IMR-90 (cell line): ENCODE results near the gene FAM83F. TPM values are rescaled to one million over a fixed set of nuclear protein-coding genes. Genes with fewer than 3 reads are reported as not detected.

Source experiments
- ATAC-seq: fragments of 200-7000 bp; cut with Tn5 transposase; 2 replicates; pipeline ENCODE4 v1.9.1; 2020; ENCODE audit warnings: low read depth, mild to moderate bottlenecking, moderate library complexity
- BruUV-seq: library from RNA; stranded (reverse); fragments of 400-500 nt; replicated peaks from 2 replicates; lab custom pipeline; 2021; lab: Mats Ljungman, UMichigan
- CTCF ChIA-PET: fragments of 300-600 bp; formaldehyde crosslinking; extraction: SDS; loops from one replicate; lab custom pipeline; 2021; ENCODE audit warnings: antibody characterized with exemption; lab: Yijun Ruan, JAX
- POLR2A ChIA-PET: fragments of 300-600 bp; sonication (Branson Sonifier 250); formaldehyde crosslinking; loops from one replicate; lab custom pipeline; 2022; ENCODE audit warnings: antibody characterized with exemption; ENCODE audit not compliant: unreplicated experiment; lab: Charles Lee
- DNase-seq: peaks from one replicate; pipeline ENCODE4 v3.0.0; 2013
- H2AFZ ChIP-seq: replicated peaks from 2 replicates; pipeline ENCODE3; 2013; ENCODE audit warnings: low read length, mild to moderate bottlenecking; ENCODE audit not compliant: poor library complexity
- H2AK5ac ChIP-seq: 2 replicates; pipeline ENCODE4 v1.6.1; 2013; ENCODE audit warnings: low read depth, low read length, inconsistent platforms
- H2AK9ac ChIP-seq: replicated peaks from 2 replicates; pipeline ENCODE3; 2013; ENCODE audit warnings: mild to moderate bottlenecking, low read depth, low read length, moderate library complexity; ENCODE audit not compliant: poor library complexity
- H2BK120ac ChIP-seq: 2 replicates; pipeline ENCODE4 v1.6.1; 2013; ENCODE audit warnings: low read depth, low read length, inconsistent platforms
- H2BK15ac ChIP-seq: 3 replicates; pipeline ENCODE4 v1.6.1; 2013; ENCODE audit warnings: low read depth, low read length, inconsistent platforms
- H2BK20ac ChIP-seq: 2 replicates; pipeline ENCODE4 v1.6.1; 2013; ENCODE audit warnings: low read depth, mild to moderate bottlenecking, inconsistent platforms, low read length, moderate library complexity
- H2BK5ac ChIP-seq: 2 replicates; pipeline ENCODE4 v1.6.1; 2013; ENCODE audit warnings: mild to moderate bottlenecking, low read depth, low read length, inconsistent platforms; ENCODE audit not compliant: poor library complexity, severe bottlenecking
- H3K14ac ChIP-seq: replicated peaks from 2 replicates; pipeline ENCODE4 v1.6.1; 2013; ENCODE audit warnings: low read depth, low read length, inconsistent platforms
- H3K18ac ChIP-seq: 2 replicates; pipeline ENCODE4 v1.6.1; 2013; ENCODE audit warnings: low read depth, low read length, control low read depth
- H3K23ac ChIP-seq: 2 replicates; pipeline ENCODE4 v1.6.1; 2013; ENCODE audit warnings: low read depth, low read length, inconsistent platforms
- H3K27ac ChIP-seq: 2 replicates; pipeline ENCODE4 v1.5.1; 2013; ENCODE audit warnings: mild to moderate bottlenecking, control low read depth, low read length; ENCODE audit not compliant: insufficient read depth
- H3K27me3 ChIP-seq: 2 replicates; pipeline ENCODE4 v1.6.1; 2013; ENCODE audit warnings: low read length; ENCODE audit not compliant: control insufficient read depth, insufficient read depth
- H3K36me3 ChIP-seq: 2 replicates; pipeline ENCODE4 v1.6.1; 2013; ENCODE audit warnings: low read length, mixed read lengths; ENCODE audit not compliant: control insufficient read depth, insufficient read depth
- H3K4ac ChIP-seq: 2 replicates; pipeline ENCODE4 v1.6.1; 2013; ENCODE audit warnings: low read depth, low read length, inconsistent platforms
- H3K4me1 ChIP-seq: 2 replicates; pipeline ENCODE4 v1.6.1; 2013; ENCODE audit warnings: low read length, mixed read lengths; ENCODE audit not compliant: control insufficient read depth, insufficient read depth
- H3K4me2 ChIP-seq: 2 replicates; pipeline ENCODE4 v1.6.1; 2013; ENCODE audit warnings: low read depth, mild to moderate bottlenecking, control low read depth, low read length, moderate library complexity
- H3K4me3 ChIP-seq: 2 replicates; pipeline ENCODE4 v1.5.1; 2013; ENCODE audit warnings: low read depth, mild to moderate bottlenecking, control low read depth, low read length, moderate library complexity; ENCODE audit not compliant: insufficient read depth
- H3K56ac ChIP-seq: 2 replicates; pipeline ENCODE4 v1.6.1; 2013; ENCODE audit warnings: low read length, inconsistent platforms; ENCODE audit not compliant: insufficient read depth; ENCODE audit errors: extremely low read depth
- H3K79me1 ChIP-seq, 2 experiments: 2 replicates each; pipeline ENCODE4 v1.6.1; 2013; ENCODE audit warnings: low read length in 2 of 2, inconsistent platforms in 1 of 2, low read depth in 1 of 2
- H3K9ac ChIP-seq: 2 replicates; pipeline ENCODE4 v1.6.1; 2013; ENCODE audit warnings: low read depth, low read length, control low read depth
- H3K9me1 ChIP-seq: 2 replicates; pipeline ENCODE4 v1.6.1; 2013; ENCODE audit warnings: low read length, inconsistent platforms; ENCODE audit not compliant: insufficient read depth
- H3K9me3 ChIP-seq: 2 replicates; pipeline ENCODE4 v1.6.1; 2013; ENCODE audit warnings: low read length; ENCODE audit not compliant: control insufficient read depth, insufficient read depth
- H4K20me1 ChIP-seq: 2 replicates; pipeline ENCODE4 v1.6.1; 2013; ENCODE audit warnings: low read length, inconsistent platforms; ENCODE audit not compliant: insufficient read depth
- H4K5ac ChIP-seq: 2 replicates; pipeline ENCODE4 v1.6.1; 2013; ENCODE audit warnings: mild to moderate bottlenecking, low read depth, low read length, control low read depth
- H4K8ac ChIP-seq, 2 experiments: 2 replicates each; pipeline ENCODE4 v1.6.1; 2013; ENCODE audit warnings: low read depth in 2 of 2, low read length in 2 of 2, control low read depth in 1 of 2, inconsistent platforms in 1 of 2
- H4K91ac ChIP-seq: 2 replicates; pipeline ENCODE4 v1.6.1; 2013; ENCODE audit warnings: low read depth, low read length, inconsistent platforms; ENCODE audit not compliant: insufficient read depth
- BHLHE40 ChIP-seq: fragments of 150-350 bp; IDR thresholded peaks from 2 replicates; pipeline ENCODE4 v1.6.1; 2016; ENCODE audit warnings: mild to moderate bottlenecking, low read depth, low read length
- CHD1 ChIP-seq: IDR thresholded peaks from 2 replicates; pipeline ENCODE4 v1.6.1; 2012; ENCODE audit warnings: low read depth, low read length, improper control_type of control experiment
- FOS ChIP-seq: fragments of 150-350 bp; IDR thresholded peaks from 2 replicates; pipeline ENCODE4 v1.6.1; 2016; ENCODE audit warnings: low read depth, low read length
- MAFK ChIP-seq: IDR thresholded peaks from 2 replicates; pipeline ENCODE4 v1.6.1; 2012; ENCODE audit warnings: low read depth, low read length, improper control_type of control experiment
- MAZ ChIP-seq: IDR thresholded peaks from 2 replicates; pipeline ENCODE4 v1.6.1; 2012; ENCODE audit warnings: low read depth, mild to moderate bottlenecking, low read length, improper control_type of control experiment, moderate library complexity, borderline replicate concordance
- NFE2L2 ChIP-seq: fragments of 150-350 bp; IDR thresholded peaks from 2 replicates; pipeline ENCODE4 v1.6.1; 2016; ENCODE audit warnings: low read depth, mild to moderate bottlenecking, low read length
- RAD21 ChIP-seq: IDR thresholded peaks from 2 replicates; pipeline ENCODE4 v1.6.1; 2012; ENCODE audit warnings: low read length, improper control_type of control experiment
- RCOR1 ChIP-seq: IDR thresholded peaks from 2 replicates; pipeline ENCODE4 v1.6.1; 2012; ENCODE audit warnings: mild to moderate bottlenecking, low read length, improper control_type of control experiment; ENCODE audit not compliant: insufficient replicate concordance
- RFX5 ChIP-seq: IDR thresholded peaks from 2 replicates; pipeline ENCODE4 v1.8.0; 2012; ENCODE audit warnings: low read depth, mild to moderate bottlenecking, low read length, moderate library complexity
- SMC3 ChIP-seq: fragments of 150-350 bp; IDR thresholded peaks from 2 replicates; pipeline ENCODE4 v1.6.1; 2016; ENCODE audit warnings: low read depth, mild to moderate bottlenecking, antibody characterized with exemption, low read length, moderate library complexity
- WGBS, 2 experiments: methylation state at CpG; one replicate each; pipeline versions ENCODE4 v1.1.5 to v1.1.7; 2013; ENCODE audit warnings: missing lambda C conversion rate in 2 of 2; ENCODE audit not compliant: insufficient read length in 1 of 2; ENCODE audit errors: extremely low coverage in 2 of 2; 5-methylcytosine and 5-hydroxymethylcytosine counted together
- dilution Hi-C: fragments of 300-500 bp; cut with HindIII; formaldehyde crosslinking; loops from one replicate; pipeline ENCODE4 v1.14.3; 2018; ENCODE audit warnings: low sequenced_read_pairs; ENCODE audit not compliant: unreplicated experiment
- in situ Hi-C: fragments of 300-500 bp; cut with MboI; formaldehyde crosslinking; loops from 3 replicates; pipeline ENCODE4 v1.14.3; 2019; ENCODE audit warnings: low sequenced_read_pairs, inconsistent platforms, mixed read lengths
- intact Hi-C: fragments of 100-400 bp; cut with micrococcal nuclease; formaldehyde crosslinking; loops from 2 replicates; pipeline ENCODE4 v1.10.0; 2022
- polyA plus RNA-seq, 3 experiments: library from polyadenylated mRNA; depleted of rRNA; stranded (reverse); fragments of >200 nt; gene quantifications; 2 replicates each; pipeline ENCODE4 v1.2.3, GENCODE V29; 2012; ENCODE audit warnings: low replicate concordance in 1 of 3
- total RNA-seq: library from RNA; depleted of rRNA; stranded (reverse); fragments of >200 nt; gene quantifications from 2 replicates; pipeline ENCODE4 v1.2.3, GENCODE V29; 2012
- TF ChIP-seq, protein P1 (sequence below): conservative IDR thresholded peaks from 2 replicates; pipeline ENCODE4 v1.5.1; 2012; ENCODE audit warnings: mild to moderate bottlenecking, low read depth, low read length, improper control_type of control experiment
- TF ChIP-seq, protein P2 (sequence below): fragments of 150-350 bp; IDR thresholded peaks from 2 replicates; pipeline ENCODE4 v1.6.1; 2017; ENCODE audit warnings: mild to moderate bottlenecking, antibody characterized with exemption, low read length, low read depth
- TF ChIP-seq, protein P3 (sequence below): fragments of 150-350 bp; IDR thresholded peaks from 2 replicates; pipeline ENCODE4 v1.6.1; 2016; ENCODE audit warnings: low read depth, mild to moderate bottlenecking, low read length, moderate library complexity, borderline replicate concordance

FAM83F gene
- total and polyA plus RNA-seq, 2 of the 4 experiments (the other 2 are of a cell fraction): not detected

DNA sequence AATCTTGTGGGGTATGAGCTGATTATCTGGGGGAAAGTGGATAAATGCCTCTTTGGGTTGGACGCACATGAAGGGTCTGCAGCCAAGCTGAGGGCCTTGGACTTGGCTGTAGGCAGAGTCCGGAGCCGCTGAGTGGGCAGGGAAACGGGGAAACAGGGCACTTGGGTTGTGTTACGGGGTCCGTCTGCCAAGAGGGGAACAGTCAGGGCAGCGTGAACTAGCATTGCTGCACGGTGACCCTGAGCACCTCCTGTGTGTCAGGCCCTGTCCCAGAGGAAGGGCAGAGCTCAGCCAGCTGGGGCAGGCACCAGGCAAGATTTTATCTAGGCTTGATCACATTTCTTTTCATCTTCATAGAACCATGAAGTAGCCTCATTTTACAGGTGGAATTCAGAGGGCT, 11.9 kb downstream of the FAM83F start:
- in situ Hi-C loops: no loop called here
- no peak for ATAC-seq

More for the DNA sequence above, 11.9 kb downstream of the FAM83F start:
- BruUV-seq: no TSS peak
- H2BK20ac ChIP-seq: no peak overlapping the region
- no peak overlapping the region for H3K18ac ChIP-seq
- no peak overlapping the region for H3K56ac ChIP-seq
- WGBS, 2 experiments: 71% methylated on average over 3 of the region's 8 CpGs; no CpG with 5 or more reads in 1 of the 2 experiments
- DNase-seq: no peak
- no peak overlapping the region for H3K23ac ChIP-seq
- H2BK120ac ChIP-seq: no peak overlapping the region
- no peak overlapping the region for H3K4me2 ChIP-seq
- H3K9me3 ChIP-seq: no peaks in the 10 kb centered on the region
- no peak overlapping the region for H2AFZ ChIP-seq
- no peak overlapping the region for H3K4ac ChIP-seq
- H4K5ac ChIP-seq: no peak overlapping the region
- no peak overlapping the region for H4K8ac ChIP-seq
- H3K4me1 ChIP-seq: no peaks in the 10 kb centered on the region
- H3K36me3 ChIP-seq: no peaks in the 10 kb centered on the region
- no peak overlapping the region for H2BK15ac ChIP-seq
- H3K9me1 ChIP-seq: no peaks in the 10 kb centered on the region
- intact Hi-C loops (no loop called here), dilution Hi-C loops (no loop called here)
- H2AK9ac ChIP-seq: no peak overlapping the region
- ChIA-PET POLR2A (no interaction called here), CTCF (no interaction called here)
- no peak for TF ChIP-seq SMC3
- no peak for TF ChIP-seq MAFK
- no peak for TF ChIP-seq CHD1
- TF ChIP-seq, protein P1, sequence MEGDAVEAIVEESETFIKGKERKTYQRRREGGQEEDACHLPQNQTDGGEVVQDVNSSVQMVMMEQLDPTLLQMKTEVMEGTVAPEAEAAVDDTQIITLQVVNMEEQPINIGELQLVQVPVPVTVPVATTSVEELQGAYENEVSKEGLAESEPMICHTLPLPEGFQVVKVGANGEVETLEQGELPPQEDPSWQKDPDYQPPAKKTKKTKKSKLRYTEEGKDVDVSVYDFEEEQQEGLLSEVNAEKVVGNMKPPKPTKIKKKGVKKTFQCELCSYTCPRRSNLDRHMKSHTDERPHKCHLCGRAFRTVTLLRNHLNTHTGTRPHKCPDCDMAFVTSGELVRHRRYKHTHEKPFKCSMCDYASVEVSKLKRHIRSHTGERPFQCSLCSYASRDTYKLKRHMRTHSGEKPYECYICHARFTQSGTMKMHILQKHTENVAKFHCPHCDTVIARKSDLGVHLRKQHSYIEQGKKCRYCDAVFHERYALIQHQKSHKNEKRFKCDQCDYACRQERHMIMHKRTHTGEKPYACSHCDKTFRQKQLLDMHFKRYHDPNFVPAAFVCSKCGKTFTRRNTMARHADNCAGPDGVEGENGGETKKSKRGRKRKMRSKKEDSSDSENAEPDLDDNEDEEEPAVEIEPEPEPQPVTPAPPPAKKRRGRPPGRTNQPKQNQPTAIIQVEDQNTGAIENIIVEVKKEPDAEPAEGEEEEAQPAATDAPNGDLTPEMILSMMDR: no peak
- no peak for TF ChIP-seq BHLHE40
- no peak for TF ChIP-seq FOS
- no peak for TF ChIP-seq RAD21
- TF ChIP-seq, protein P2, sequence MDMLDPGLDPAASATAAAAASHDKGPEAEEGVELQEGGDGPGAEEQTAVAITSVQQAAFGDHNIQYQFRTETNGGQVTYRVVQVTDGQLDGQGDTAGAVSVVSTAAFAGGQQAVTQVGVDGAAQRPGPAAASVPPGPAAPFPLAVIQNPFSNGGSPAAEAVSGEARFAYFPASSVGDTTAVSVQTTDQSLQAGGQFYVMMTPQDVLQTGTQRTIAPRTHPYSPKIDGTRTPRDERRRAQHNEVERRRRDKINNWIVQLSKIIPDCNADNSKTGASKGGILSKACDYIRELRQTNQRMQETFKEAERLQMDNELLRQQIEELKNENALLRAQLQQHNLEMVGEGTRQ: no peak
- no peak for TF ChIP-seq RCOR1
- no peak for TF ChIP-seq MAZ
- no peak for TF ChIP-seq RFX5
- no peak for TF ChIP-seq NFE2L2
- TF ChIP-seq, protein P3, sequence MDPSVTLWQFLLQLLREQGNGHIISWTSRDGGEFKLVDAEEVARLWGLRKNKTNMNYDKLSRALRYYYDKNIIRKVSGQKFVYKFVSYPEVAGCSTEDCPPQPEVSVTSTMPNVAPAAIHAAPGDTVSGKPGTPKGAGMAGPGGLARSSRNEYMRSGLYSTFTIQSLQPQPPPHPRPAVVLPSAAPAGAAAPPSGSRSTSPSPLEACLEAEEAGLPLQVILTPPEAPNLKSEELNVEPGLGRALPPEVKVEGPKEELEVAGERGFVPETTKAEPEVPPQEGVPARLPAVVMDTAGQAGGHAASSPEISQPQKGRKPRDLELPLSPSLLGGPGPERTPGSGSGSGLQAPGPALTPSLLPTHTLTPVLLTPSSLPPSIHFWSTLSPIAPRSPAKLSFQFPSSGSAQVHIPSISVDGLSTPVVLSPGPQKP: no peak
- H4K91ac ChIP-seq: no peak overlapping the region
- no peak overlapping the region for H2AK5ac ChIP-seq
- H3K27me3 ChIP-seq: peaks cover 71% of the 10 kb centered on the region
- H3K14ac ChIP-seq: no peak overlapping the region
- H3K79me1 ChIP-seq: no peaks in the 10 kb centered on the region
- H4K20me1 ChIP-seq: no peaks in the 10 kb centered on the region
- no peak overlapping the region for H3K27ac ChIP-seq
- H3K4me3 ChIP-seq: no peak overlapping the region
- no peak overlapping the region for H2BK5ac ChIP-seq
- no peak overlapping the region for H3K9ac ChIP-seq
